Neural progenitor cell (in vitro differentiated cells): ENCODE results near the gene CPEB2. TPM values are rescaled to one million over a fixed set of nuclear protein-coding genes. Genes with fewer than 3 reads are reported as not detected.

ENCODE experiments used
- DNase-seq: peaks from one replicate; pipeline ENCODE4 v3.0.0-alpha.2; 2016; ENCODE audit warnings: low spot score
- H2AFZ ChIP-seq: fragments of 200-600 bp; sonication (generic); replicated peaks from 2 replicates; pipeline ENCODE4 v1.6.1; 2016; ENCODE audit warnings: antibody characterized with exemption
- H3F3A ChIP-seq: fragments of 200-600 bp; sonication (generic); 2 replicates; pipeline ENCODE4 v1.6.1; 2016; ENCODE audit warnings: antibody characterized with exemption, low read depth
- H3K27ac ChIP-seq: fragments of 200-600 bp; sonication (generic); 2 replicates; pipeline ENCODE4 v1.5.1; 2016; ENCODE audit warnings: mild to moderate bottlenecking
- H3K27me3 ChIP-seq: fragments of 200-600 bp; sonication (generic); 2 replicates; pipeline ENCODE4 v1.6.1; 2016; ENCODE audit warnings: mild to moderate bottlenecking, moderate library complexity
- H3K36me3 ChIP-seq: fragments of 200-600 bp; sonication (generic); 2 replicates; pipeline ENCODE4 v1.5.1; 2016
- H3K4me1 ChIP-seq: fragments of 200-600 bp; sonication (generic); 2 replicates; pipeline ENCODE4 v1.6.1; 2016; ENCODE audit warnings: mixed run types
- H3K4me2 ChIP-seq: fragments of 200-600 bp; sonication (generic); 2 replicates; pipeline ENCODE4 v1.6.1; 2016
- H3K4me3 ChIP-seq: fragments of 200-600 bp; sonication (generic); 2 replicates; pipeline ENCODE4 v1.5.1; 2016
- H3K79me2 ChIP-seq: fragments of 200-600 bp; sonication (generic); 2 replicates; pipeline ENCODE4 v1.6.1; 2016; ENCODE audit warnings: low read depth
- H3K9ac ChIP-seq: fragments of 200-600 bp; sonication (generic); 2 replicates; pipeline ENCODE4 v1.6.1; 2016
- H3K9me3 ChIP-seq: fragments of 200-600 bp; sonication (generic); 2 replicates; pipeline ENCODE4 v1.5.1; 2016; ENCODE audit warnings: low read depth
- H4K20me1 ChIP-seq: fragments of 200-600 bp; sonication (generic); 2 replicates; pipeline ENCODE4 v1.6.1; 2016; ENCODE audit warnings: low read depth
- H3K27ac Mint-ChIP-seq: 3 replicates; pipeline ENCODE4 v1.8.0; 2021; ENCODE audit warnings: mixed read lengths
- H3K27me3 Mint-ChIP-seq: 2 replicates; pipeline ENCODE4 v1.8.0; 2022; ENCODE audit warnings: low read depth, mild to moderate bottlenecking, inconsistent platforms, moderate library complexity, mixed read lengths; ENCODE audit not compliant: insufficient read depth
- H3K36me3 Mint-ChIP-seq: 3 replicates; pipeline ENCODE4 v1.8.0; 2021; ENCODE audit warnings: mixed read lengths
- H3K4me1 Mint-ChIP-seq: 3 replicates; pipeline ENCODE4 v1.8.0; 2021; ENCODE audit warnings: mixed read lengths
- H3K4me3 Mint-ChIP-seq: 3 replicates; pipeline ENCODE4 v1.8.0; 2021; ENCODE audit warnings: mild to moderate bottlenecking, moderate library complexity, mixed read lengths
- H3K9me3 Mint-ChIP-seq: 3 replicates; pipeline ENCODE4 v1.8.0; 2020; ENCODE audit warnings: mixed read lengths
- CTCF ChIP-seq: fragments of 200-600 bp; sonication (generic); IDR thresholded peaks from 2 replicates; pipeline ENCODE4 v1.5.1; 2017; ENCODE audit warnings: antibody characterized with exemption, mild to moderate bottlenecking
- EZH2 ChIP-seq: fragments of 200-600 bp; sonication (generic); IDR thresholded peaks from 2 replicates; pipeline ENCODE4 v1.6.1; 2017; ENCODE audit warnings: antibody characterized with exemption, mild to moderate bottlenecking, moderate library complexity
- EZH2phosphoT487 ChIP-seq: fragments of 200-600 bp; sonication (generic); IDR thresholded peaks from 2 replicates; pipeline ENCODE4 v1.6.1; 2017; ENCODE audit warnings: antibody characterized with exemption
- total RNA-seq: library from RNA; depleted of rRNA; stranded (reverse); fragments of >200 nt; gene quantifications from 2 replicates; pipeline ENCODE4 v1.2.3, GENCODE V29; 2015; ENCODE audit warnings: low replicate concordance

CPEB2 gene
- total RNA-seq, 1 donor from 2014 or later: 1.9 TPM

- Histone ChIP-seq H3K9ac (no peak overlapping the region), H3K27me3 (no peaks in the 10 kb centered on the region), H3K9me3 (no peaks in the 10 kb centered on the region), H3K4me3 (no peak overlapping the region), H3K79me2 (no peaks in the 10 kb centered on the region), H2AFZ (no peak overlapping the region), H3K36me3 (no peaks in the 10 kb centered on the region), H3K4me2 (no peak overlapping the region), H4K20me1 (no peaks in the 10 kb centered on the region), H3K27ac (no peak overlapping the region), H3F3A (no peaks in the 10 kb centered on the region), H3K4me1 (no peaks in the 10 kb centered on the region)
- TF ChIP-seq EZH2 (no peak), CTCF (no peak), EZH2phosphoT487 (no peak)
- Mint-ChIP-seq H3K27me3 (no peaks in the 10 kb centered on the region), H3K27ac (no peak overlapping the region), H3K36me3 (peaks cover 2% of the 10 kb centered on the region), H3K9me3 (no peaks in the 10 kb centered on the region), H3K4me1 (no peaks in the 10 kb centered on the region), H3K4me3 (no peak overlapping the region)
- no peak for DNase-seq
These were observed 25.7 kb downstream of the CPEB2 start for GRCh38 chr4:15027921-15028435.

GRCh38 chr4:15031197-15031596 lies 28.9 kb downstream of the CPEB2 start:
- no peak overlapping the region for H3K4me3 ChIP-seq
- no peak overlapping the region for H3K4me2 ChIP-seq
- TF ChIP-seq EZH2 (no peak), CTCF (no peak), EZH2phosphoT487 (no peak)
- no peak overlapping the region for H2AFZ ChIP-seq
- Mint-ChIP-seq H3K27ac (no peak overlapping the region), H3K27me3 (no peaks in the 10 kb centered on the region), H3K4me1 (no peaks in the 10 kb centered on the region), H3K36me3 (no peaks in the 10 kb centered on the region), H3K9me3 (no peaks in the 10 kb centered on the region), H3K4me3 (no peak overlapping the region)
- H3K27ac ChIP-seq: no peak overlapping the region
- H4K20me1 ChIP-seq: no peaks in the 10 kb centered on the region
- H3K4me1 ChIP-seq: no peaks in the 10 kb centered on the region
- H3K27me3 ChIP-seq: no peaks in the 10 kb centered on the region
- no peaks in the 10 kb centered on the region for H3F3A ChIP-seq
- H3K9me3 ChIP-seq: no peaks in the 10 kb centered on the region
- no peaks in the 10 kb centered on the region for H3K36me3 ChIP-seq
- no peaks in the 10 kb centered on the region for H3K79me2 ChIP-seq
- DNase-seq: no peak
- H3K9ac ChIP-seq: no peak overlapping the region

GRCh38 chr4:15031993-15032675 lies 29.9 kb downstream of the CPEB2 start:
- H3K4me1 ChIP-seq: no peaks in the 10 kb centered on the region
- H3K36me3 ChIP-seq: no peaks in the 10 kb centered on the region
- H3K79me2 ChIP-seq: no peaks in the 10 kb centered on the region
- no peaks in the 10 kb centered on the region for H3K9me3 Mint-ChIP-seq
- H4K20me1 ChIP-seq: no peaks in the 10 kb centered on the region
- H3K27ac ChIP-seq: no peak overlapping the region
- H3K4me1 Mint-ChIP-seq: no peaks in the 10 kb centered on the region
- no peak overlapping the region for H3K4me2 ChIP-seq
- H3K27ac Mint-ChIP-seq: no peak overlapping the region
- TF ChIP-seq CTCF (no peak), EZH2 (no peak), EZH2phosphoT487 (no peak)
- no peaks in the 10 kb centered on the region for H3K9me3 ChIP-seq
- no peak for DNase-seq
- no peak overlapping the region for H3K9ac ChIP-seq
- no peaks in the 10 kb centered on the region for H3K27me3 ChIP-seq
- no peak overlapping the region for H2AFZ ChIP-seq
- no peaks in the 10 kb centered on the region for H3K36me3 Mint-ChIP-seq
- H3K4me3 ChIP-seq: no peak overlapping the region
- H3F3A ChIP-seq: no peaks in the 10 kb centered on the region
- H3K4me3 Mint-ChIP-seq: no peak overlapping the region
- no peaks in the 10 kb centered on the region for H3K27me3 Mint-ChIP-seq
